ENCODE measurements around the gene NUP98. TPM values are rescaled to one million over a fixed set of nuclear protein-coding genes. Genes with fewer than 3 reads are reported as not detected.

The NUP98 gene
- total RNA-seq, 2 experiments from 2014 or later, result 106 to 108 TPM

- no peaks in the 10 kb centered on the region for H3K27me3 Mint-ChIP-seq (ENCODE audit: low read depth)
- peaks cover 62% of the 10 kb centered on the region for H3K36me3 Mint-ChIP-seq (ENCODE audit: low read depth)
- H3K27ac Mint-ChIP-seq, result no peak overlapping the region
- H3K4me3 Mint-ChIP-seq, result no peak overlapping the region
- no peaks in the 10 kb centered on the region for H3K9me3 Mint-ChIP-seq (ENCODE audit: insufficient read depth)
- ATAC-seq (no peak), DNase-seq (no peak)
- H3K4me1 Mint-ChIP-seq (ENCODE audit: low read depth), result no peaks in the 10 kb centered on the region
- ChIA-PET CTCF (no interaction called here), POLR2A (no interaction called here)
These were observed 96.9 kb downstream of the NUP98 start for GRCh38 chr11:3700410-3700809.

- H3K27me3 Mint-ChIP-seq (ENCODE audit: low read depth), result no peaks in the 10 kb centered on the region
- H3K4me3 Mint-ChIP-seq, result no peak overlapping the region
- no peaks in the 10 kb centered on the region for H3K9me3 Mint-ChIP-seq (ENCODE audit: insufficient read depth)
- peaks cover 4% of the 10 kb centered on the region for H3K4me1 Mint-ChIP-seq (ENCODE audit: low read depth)
- ATAC-seq (no peak), DNase-seq (no peak)
- peaks cover 60% of the 10 kb centered on the region for H3K36me3 Mint-ChIP-seq (ENCODE audit: low read depth)
- POLR2A ChIA-PET, result no interaction called here
- H3K27ac Mint-ChIP-seq, result no peak overlapping the region
- CTCF ChIA-PET, result no interaction called here
These were observed 110.6 kb downstream of the NUP98 start for GRCh38 chr11:3686751-3687150.

- Mint-ChIP-seq H3K27me3 (ENCODE audit: low read depth) (no peaks in the 10 kb centered on the region), H3K4me1 (ENCODE audit: low read depth) (peaks cover 4% of the 10 kb centered on the region), H3K4me3 (no peak overlapping the region), H3K9me3 (ENCODE audit: insufficient read depth) (no peaks in the 10 kb centered on the region), H3K36me3 (ENCODE audit: low read depth) (peaks cover 64% of the 10 kb centered on the region), H3K27ac (no peak overlapping the region)
- no peak for ATAC-seq
- ChIA-PET CTCF (interaction anchor here (1.1 kb wide), 1 partner anchor 9 kb away, joined by 4 read pairs; no protein-coding TSS in a partner anchor), POLR2A (no interaction called here)
- DNase-seq, result no peak
These were observed 111.4 kb downstream of the NUP98 start for GRCh38 chr11:3685923-3686322.

- POLR2A ChIA-PET, result no interaction called here
- no peak for ATAC-seq
- Mint-ChIP-seq H3K27ac (no peak overlapping the region), H3K4me3 (no peak overlapping the region), H3K27me3 (ENCODE audit: low read depth) (no peaks in the 10 kb centered on the region), H3K36me3 (ENCODE audit: low read depth) (peaks cover 67% of the 10 kb centered on the region), H3K4me1 (ENCODE audit: low read depth) (peaks cover 4% of the 10 kb centered on the region), H3K9me3 (ENCODE audit: insufficient read depth) (no peaks in the 10 kb centered on the region)
- DNase-seq, result no peak
- CTCF ChIA-PET, result interaction anchor here (1.1 to 2.9 kb wide), 2 partner anchors 10 to 124 kb away, joined by 4 to 15 read pairs; partner anchors contain the start of gene PGAP2
These were observed 112.6 kb downstream of the NUP98 start for GRCh38 chr11:3684819-3685172.

- H3K9me3 Mint-ChIP-seq (ENCODE audit: insufficient read depth), result no peaks in the 10 kb centered on the region
- no peak for DNase-seq
- ATAC-seq, result no peak
- ChIA-PET CTCF (interaction anchor here (1.1 to 2.9 kb wide), 2 partner anchors 10 to 124 kb away, joined by 4 to 15 read pairs; partner anchors contain the start of gene PGAP2), POLR2A (no interaction called here)
- peaks cover 71% of the 10 kb centered on the region for H3K36me3 Mint-ChIP-seq (ENCODE audit: low read depth)
- no peak overlapping the region for H3K27ac Mint-ChIP-seq
- no peaks in the 10 kb centered on the region for H3K27me3 Mint-ChIP-seq (ENCODE audit: low read depth)
- peaks cover 4% of the 10 kb centered on the region for H3K4me1 Mint-ChIP-seq (ENCODE audit: low read depth)
- H3K4me3 Mint-ChIP-seq, result no peak overlapping the region
These were observed 113.1 kb downstream of the NUP98 start for GRCh38 chr11:3684129-3684818.

- POLR2A ChIA-PET, result interaction anchor here (0.8 kb wide), 1 partner anchor 10 kb away, joined by 3 read pairs; no protein-coding TSS in a partner anchor
- Mint-ChIP-seq H3K27ac (no peak overlapping the region), H3K4me1 (ENCODE audit: low read depth) (peaks cover 4% of the 10 kb centered on the region), H3K36me3 (ENCODE audit: low read depth) (peaks cover 76% of the 10 kb centered on the region), H3K27me3 (ENCODE audit: low read depth) (no peaks in the 10 kb centered on the region), H3K4me3 (no peak overlapping the region), H3K9me3 (ENCODE audit: insufficient read depth) (no peaks in the 10 kb centered on the region)
- CTCF ChIA-PET, result interaction anchor here (0.7 to 2.9 kb wide), 2 partner anchors 125 to 359 kb away, joined by 3 to 15 read pairs; partner anchors contain the start of gene PGAP2
- DNase-seq (no peak), ATAC-seq (no peak)
These were observed 114.3 kb downstream of the NUP98 start for GRCh38 chr11:3683039-3683438.

GRCh38 chr11:3679077-3679476 is 118.3 kb downstream of the NUP98 start:
- Mint-ChIP-seq H3K4me3 (no peak overlapping the region), H3K27me3 (ENCODE audit: low read depth) (no peaks in the 10 kb centered on the region), H3K9me3 (ENCODE audit: insufficient read depth) (no peaks in the 10 kb centered on the region), H3K4me1 (ENCODE audit: low read depth) (peaks cover 4% of the 10 kb centered on the region), H3K36me3 (ENCODE audit: low read depth) (peaks cover 76% of the 10 kb centered on the region), H3K27ac (no peak overlapping the region)
- DNase-seq (no peak), ATAC-seq (no peak)
- CTCF ChIA-PET, result no interaction called here
- POLR2A ChIA-PET, result no interaction called here

GRCh38 chr11:3675971-3676370 is 121.4 kb downstream of the NUP98 start:
- Mint-ChIP-seq H3K36me3 (ENCODE audit: low read depth) (peaks cover 57% of the 10 kb centered on the region), H3K27me3 (ENCODE audit: low read depth) (no peaks in the 10 kb centered on the region), H3K9me3 (ENCODE audit: insufficient read depth) (no peaks in the 10 kb centered on the region), H3K4me1 (ENCODE audit: low read depth) (no peaks in the 10 kb centered on the region), H3K27ac (no peak overlapping the region), H3K4me3 (no peak overlapping the region)
- DNase-seq (no peak), ATAC-seq (no peak)
- ChIA-PET CTCF (no interaction called here), POLR2A (no interaction called here)

- no peaks in the 10 kb centered on the region for H3K27me3 Mint-ChIP-seq (ENCODE audit: low read depth)
- no peaks in the 10 kb centered on the region for H3K9me3 Mint-ChIP-seq (ENCODE audit: insufficient read depth)
- no peak overlapping the region for H3K27ac Mint-ChIP-seq
- ChIA-PET CTCF (interaction anchor here (0.7 kb wide), 1 partner anchor 134 kb away, joined by 3 read pairs; no protein-coding TSS in a partner anchor), POLR2A (no interaction called here)
- DNase-seq (no peak), ATAC-seq (no peak)
- peaks cover 46% of the 10 kb centered on the region for H3K36me3 Mint-ChIP-seq (ENCODE audit: low read depth)
- no peak overlapping the region for H3K4me3 Mint-ChIP-seq
- H3K4me1 Mint-ChIP-seq (ENCODE audit: low read depth), result no peaks in the 10 kb centered on the region
These were observed 123.2 kb downstream of the NUP98 start for GRCh38 chr11:3674189-3674588.

- POLR2A ChIA-PET, result no interaction called here
- peak within 1 kb of the TSS; percentile 58 for H3K27ac Mint-ChIP-seq
- no peak within 1 kb of the TSS for H3K4me3 Mint-ChIP-seq
- H3K9me3 Mint-ChIP-seq (ENCODE audit: insufficient read depth), result no peaks in the 10 kb centered on the region
- peaks cover 30% of the 10 kb centered on the region for H3K36me3 Mint-ChIP-seq (ENCODE audit: low read depth)
- no peaks in the 10 kb centered on the region for H3K27me3 Mint-ChIP-seq (ENCODE audit: low read depth)
- no peaks in the 10 kb centered on the region for H3K4me1 Mint-ChIP-seq (ENCODE audit: low read depth)
- DNase-seq (no peak), ATAC-seq (no peak)
- CTCF ChIA-PET, result no interaction called here
These were observed 125.8 kb downstream of the NUP98 start, which contains the start of gene CHRNA10 for GRCh38 chr11:3671334-3672254. Gene CHRNA10 (minus strand): TSS chr11:3671384. CDS start chr11:3671312, 72 bp downstream.

- DNase-seq, result no peak
- ChIA-PET POLR2A (no interaction called here), CTCF (no interaction called here)
- Mint-ChIP-seq H3K4me1 (ENCODE audit: low read depth) (no peaks in the 10 kb centered on the region), H3K4me3 (no peak overlapping the region), H3K9me3 (ENCODE audit: insufficient read depth) (no peaks in the 10 kb centered on the region), H3K27ac (no peak overlapping the region), H3K27me3 (ENCODE audit: low read depth) (no peaks in the 10 kb centered on the region), H3K36me3 (ENCODE audit: low read depth) (peaks cover 25% of the 10 kb centered on the region)
- no peak for ATAC-seq
These were observed 127.6 kb downstream of the NUP98 start for GRCh38 chr11:3669742-3670183.

GRCh38 chr11:3669128-3669527 is 128.2 kb downstream of the NUP98 start:
- no peak for DNase-seq
- ATAC-seq, result no peak
- no peaks in the 10 kb centered on the region for H3K4me1 Mint-ChIP-seq (ENCODE audit: low read depth)
- POLR2A ChIA-PET, result no interaction called here
- H3K9me3 Mint-ChIP-seq (ENCODE audit: insufficient read depth), result no peaks in the 10 kb centered on the region
- H3K36me3 Mint-ChIP-seq (ENCODE audit: low read depth), result peaks cover 24% of the 10 kb centered on the region
- H3K27me3 Mint-ChIP-seq (ENCODE audit: low read depth), result no peaks in the 10 kb centered on the region
- H3K27ac Mint-ChIP-seq, result peak overlapping the region; percentile 22
- H3K4me3 Mint-ChIP-seq, result no peak overlapping the region
- CTCF ChIA-PET, result no interaction called here
